Neural cell (in vitro differentiated cells): Measurements from ENCODE around the gene SNX17. TPM values are rescaled to one million over a fixed set of nuclear protein-coding genes. Genes with fewer than 3 reads are reported as not detected.

ENCODE experiments used
- H2AFZ ChIP-seq: fragments of 200-600, 300-800 bp; sonication (generic), shearing (Covaris generic); 2 replicates; pipeline ENCODE4 v1.6.0; 2014; ENCODE audit warnings: low read depth, mild to moderate bottlenecking, antibody characterized with exemption, low read length, moderate library complexity
- H3F3A ChIP-seq: fragments of 200-600 bp; shearing (Covaris generic); 2 replicates; pipeline ENCODE4 v1.6.1; 2016; ENCODE audit warnings: mild to moderate bottlenecking, moderate library complexity, mixed read lengths, antibody characterized with exemption, low read length; ENCODE audit not compliant: insufficient read depth, poor library complexity, severe bottlenecking
- H3K27ac ChIP-seq: fragments of 200-600, 300-800 bp; sonication (generic), shearing (Covaris generic); 2 replicates; pipeline ENCODE4 v1.5.1; 2014; ENCODE audit warnings: mild to moderate bottlenecking, low read length, moderate library complexity
- H3K27me3 ChIP-seq: fragments of 300-800, 200-600 bp; sonication (generic), shearing (Covaris generic); 2 replicates; pipeline ENCODE4 v1.6.0; 2014; ENCODE audit warnings: mild to moderate bottlenecking, low read depth, low read length, moderate library complexity; ENCODE audit not compliant: insufficient read depth
- H3K36me3 ChIP-seq: fragments of 300-800, 200-600 bp; sonication (generic), shearing (Covaris generic); 2 replicates; pipeline ENCODE4 v1.5.1; 2014; ENCODE audit warnings: mild to moderate bottlenecking, antibody characterized with exemption, low read length, moderate library complexity; ENCODE audit not compliant: insufficient read depth
- H3K4me2 ChIP-seq: fragments of 300-800, 200-600 bp; sonication (generic), shearing (Covaris generic); 2 replicates; pipeline ENCODE4 v1.6.0; 2014; ENCODE audit warnings: mild to moderate bottlenecking, low read length
- H3K4me3 ChIP-seq: fragments of 300-800, 200-600 bp; sonication (generic), shearing (Covaris generic); 2 replicates; pipeline ENCODE4 v1.5.1; 2014; ENCODE audit warnings: mild to moderate bottlenecking, low read length, moderate library complexity
- H3K79me2 ChIP-seq: fragments of 200-600 bp; shearing (Covaris generic); replicated peaks from 2 replicates; pipeline ENCODE4 v1.6.0; 2014; ENCODE audit warnings: mild to moderate bottlenecking, low read length, moderate library complexity; ENCODE audit not compliant: insufficient read depth
- H3K9ac ChIP-seq: fragments of 300-800, 200-600 bp; sonication (generic), shearing (Covaris generic); 2 replicates; pipeline ENCODE4 v1.6.1; 2016; ENCODE audit warnings: mild to moderate bottlenecking, low read length, mixed read lengths
- H3K9me2 ChIP-seq: fragments of 200-600 bp; shearing (Covaris generic); 2 replicates; pipeline ENCODE4 v1.6.1; 2016; ENCODE audit warnings: mild to moderate bottlenecking, low read length, mixed read lengths; ENCODE audit not compliant: insufficient read depth
- H3K9me3 ChIP-seq: fragments of 200-600, 300-800 bp; sonication (generic), shearing (Covaris generic); 2 replicates; pipeline ENCODE4 v1.6.1; 2016; ENCODE audit warnings: mild to moderate bottlenecking, mixed run types, low read length, moderate library complexity, mixed read lengths
- H4K20me1 ChIP-seq: fragments of 200-600 bp; shearing (Covaris generic); 2 replicates; pipeline ENCODE4 v1.6.1; 2016; ENCODE audit warnings: mild to moderate bottlenecking, mixed run types; ENCODE audit not compliant: insufficient read depth
- EP300 ChIP-seq: fragments of 450-650 bp; conservative IDR thresholded peaks from 2 replicates; pipeline ENCODE4 v1.6.1; 2014; ENCODE audit warnings: antibody characterized with exemption, mild to moderate bottlenecking, moderate library complexity; ENCODE audit not compliant: poor library complexity, severe bottlenecking
- EZH2 ChIP-seq: fragments of 200-600, 300-800 bp; shearing (Covaris generic), sonication (generic); IDR thresholded peaks from 2 replicates; pipeline ENCODE4 v1.6.1; 2014; ENCODE audit warnings: antibody characterized with exemption, low read length, borderline replicate concordance, mild to moderate bottlenecking; ENCODE audit not compliant: insufficient read depth, poor library complexity, severe bottlenecking
- MXI1 ChIP-seq: fragments of 450-650 bp; conservative IDR thresholded peaks from 2 replicates; pipeline ENCODE4 v1.6.1; 2014; ENCODE audit warnings: antibody characterized with exemption, mild to moderate bottlenecking; ENCODE audit not compliant: poor library complexity, severe bottlenecking
- POLR2AphosphoS5 ChIP-seq: IDR thresholded peaks from 2 replicates; pipeline ENCODE4 v1.6.1; 2012
- RAD21 ChIP-seq: fragments of 450-650 bp; conservative IDR thresholded peaks from 2 replicates; pipeline ENCODE4 v1.6.1; 2014; ENCODE audit warnings: antibody characterized with exemption, mild to moderate bottlenecking, moderate library complexity
- SMC3 ChIP-seq: fragments of 450-650 bp; conservative IDR thresholded peaks from 2 replicates; pipeline ENCODE4 v1.6.1; 2014; ENCODE audit warnings: antibody characterized with exemption, mild to moderate bottlenecking, moderate library complexity; ENCODE audit not compliant: poor library complexity
- TAF1 ChIP-seq: IDR thresholded peaks from 2 replicates; pipeline ENCODE4 v1.6.1; 2012; ENCODE audit warnings: low read depth
- polyA plus RNA-seq: library from polyadenylated mRNA; depleted of rRNA; stranded (reverse); fragments of >200 nt; gene quantifications from 2 replicates; pipeline ENCODE4 v1.2.3, GENCODE V29; 2014
- TF ChIP-seq, protein P1 (sequence below): fragments of 450-650 bp; IDR thresholded peaks from 2 replicates; pipeline ENCODE4 v1.5.1; 2014; ENCODE audit warnings: antibody characterized with exemption, mild to moderate bottlenecking, moderate library complexity; ENCODE audit not compliant: poor library complexity, severe bottlenecking

Gene SNX17
- polyA plus RNA-seq, 1 donor from 2014 or later = 69.8 TPM

DNA sequence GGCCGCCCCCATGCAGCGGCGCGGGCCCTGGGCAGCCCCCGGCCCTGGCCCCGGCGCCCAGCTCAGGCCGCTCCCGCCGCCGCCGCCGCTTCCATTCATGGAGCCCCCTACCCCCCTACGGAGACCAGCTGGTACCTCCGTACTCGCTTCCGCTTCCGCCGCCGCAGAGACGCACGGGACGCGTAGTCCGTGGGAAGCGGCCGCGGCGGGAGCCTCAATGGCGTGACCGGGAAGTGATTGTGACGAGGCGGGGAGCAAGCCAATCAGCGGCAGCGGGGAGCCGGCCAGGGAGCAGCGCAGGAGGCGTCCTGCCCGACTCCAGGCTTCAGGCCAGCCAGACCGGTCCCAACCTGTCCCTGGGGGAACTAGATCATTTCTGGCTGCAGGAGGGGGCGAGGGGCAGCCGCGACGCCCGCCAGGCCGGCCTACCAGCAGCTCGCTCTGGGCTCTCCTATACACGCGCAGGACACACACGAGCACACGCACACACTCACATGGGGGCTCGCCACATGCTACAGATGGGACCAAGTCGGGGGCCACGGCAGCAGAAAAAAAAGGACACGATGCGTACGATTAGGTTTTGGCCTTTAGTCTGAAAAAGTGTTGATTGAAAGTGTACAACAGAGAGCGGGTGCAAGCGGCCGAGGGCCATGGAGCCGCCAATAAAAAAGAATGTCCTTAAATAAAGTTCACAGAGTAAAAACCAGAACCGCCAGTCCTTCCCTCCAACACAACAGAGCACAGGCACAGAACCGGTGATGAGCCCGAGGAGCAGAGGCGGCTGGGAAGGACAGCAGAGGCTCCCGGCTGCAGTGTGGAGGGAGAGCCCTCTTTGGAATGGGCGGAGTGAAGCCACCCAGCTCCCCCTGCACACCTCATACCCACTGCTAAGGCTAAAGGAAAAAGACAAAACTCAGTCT lies 10.5 kb downstream of the SNX17 start, which contains the start of gene ZNF513:
TSS of gene ZNF513 (minus strand) at position 109 of the 920 bp plus-strand sequence. CDS start 208 bp downstream, outside the sequence.
- Histone ChIP-seq H3K79me2 (peaks cover 12% of the 10 kb centered on the region), H3K27ac (peak within 1 kb of the TSS; percentile 82), H3K4me3 (peak within 1 kb of the TSS; percentile 72), H2AFZ (peak within 1 kb of the TSS; percentile 59), H3K4me2 (peak within 1 kb of the TSS; percentile 91), H4K20me1 (no peaks in the 10 kb centered on the region), H3K27me3 (no peaks in the 10 kb centered on the region), H3F3A (no peaks in the 10 kb centered on the region), H3K9me2 (no peaks in the 10 kb centered on the region), H3K36me3 (no peaks in the 10 kb centered on the region), H3K9ac (peak within 1 kb of the TSS; percentile 84), H3K9me3 (no peaks in the 10 kb centered on the region)
- no peak for TF ChIP-seq EZH2
- TF ChIP-seq RAD21 = no peak
- TF ChIP-seq POLR2AphosphoS5 = peak; percentile 82
- peak; percentile 58 for TF ChIP-seq TAF1
- TF ChIP-seq EP300 = peak; percentile 72
- peak; percentile 71 for TF ChIP-seq MXI1
- no peak for TF ChIP-seq SMC3
- TF ChIP-seq, protein P1, sequence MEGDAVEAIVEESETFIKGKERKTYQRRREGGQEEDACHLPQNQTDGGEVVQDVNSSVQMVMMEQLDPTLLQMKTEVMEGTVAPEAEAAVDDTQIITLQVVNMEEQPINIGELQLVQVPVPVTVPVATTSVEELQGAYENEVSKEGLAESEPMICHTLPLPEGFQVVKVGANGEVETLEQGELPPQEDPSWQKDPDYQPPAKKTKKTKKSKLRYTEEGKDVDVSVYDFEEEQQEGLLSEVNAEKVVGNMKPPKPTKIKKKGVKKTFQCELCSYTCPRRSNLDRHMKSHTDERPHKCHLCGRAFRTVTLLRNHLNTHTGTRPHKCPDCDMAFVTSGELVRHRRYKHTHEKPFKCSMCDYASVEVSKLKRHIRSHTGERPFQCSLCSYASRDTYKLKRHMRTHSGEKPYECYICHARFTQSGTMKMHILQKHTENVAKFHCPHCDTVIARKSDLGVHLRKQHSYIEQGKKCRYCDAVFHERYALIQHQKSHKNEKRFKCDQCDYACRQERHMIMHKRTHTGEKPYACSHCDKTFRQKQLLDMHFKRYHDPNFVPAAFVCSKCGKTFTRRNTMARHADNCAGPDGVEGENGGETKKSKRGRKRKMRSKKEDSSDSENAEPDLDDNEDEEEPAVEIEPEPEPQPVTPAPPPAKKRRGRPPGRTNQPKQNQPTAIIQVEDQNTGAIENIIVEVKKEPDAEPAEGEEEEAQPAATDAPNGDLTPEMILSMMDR = peak; percentile 19

DNA sequence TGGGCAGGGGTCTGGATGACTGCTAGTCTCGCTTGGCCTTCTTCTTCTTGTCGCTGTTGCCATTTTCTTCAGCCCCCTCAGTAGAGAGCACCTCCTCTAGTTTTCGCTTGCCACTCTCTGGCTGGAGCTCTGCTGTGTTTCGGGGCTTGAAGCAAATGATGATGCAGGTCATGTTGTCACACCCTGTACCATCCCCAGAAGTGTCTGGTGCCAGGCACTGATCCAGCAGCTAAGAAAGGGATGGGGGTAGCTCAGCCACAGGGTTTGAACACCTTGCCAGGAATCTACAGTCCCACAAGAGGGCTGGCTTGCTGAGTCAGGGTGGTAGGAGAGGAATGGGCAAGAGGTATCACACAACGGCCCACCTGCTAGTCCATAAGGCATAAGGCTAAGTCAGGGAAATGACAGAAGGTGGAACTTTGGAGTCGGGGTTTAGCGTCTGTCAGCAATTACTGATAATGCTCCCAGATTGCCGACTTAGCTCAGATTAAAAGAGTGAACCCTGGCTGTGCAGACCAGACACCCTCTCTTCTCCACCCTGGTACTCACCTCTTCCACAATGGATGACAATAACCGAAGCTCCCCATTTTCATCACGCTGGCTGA lies 11.3 kb downstream of the SNX17 start:
- Histone ChIP-seq H3K27me3 (no peaks in the 10 kb centered on the region), H3K27ac (peak overlapping the region; percentile 82), H3K79me2 (peaks cover 12% of the 10 kb centered on the region), H3F3A (no peaks in the 10 kb centered on the region), H3K9me2 (no peaks in the 10 kb centered on the region), H3K9me3 (no peaks in the 10 kb centered on the region), H3K9ac (peak overlapping the region; percentile 84), H3K4me3 (no peak overlapping the region), H2AFZ (no peak overlapping the region), H3K36me3 (no peaks in the 10 kb centered on the region), H3K4me2 (no peak overlapping the region), H4K20me1 (no peaks in the 10 kb centered on the region)
- no peak for TF ChIP-seq EP300
- TF ChIP-seq, protein P1 = no peak
